C4-2B (cell line): ENCODE measurements around the gene HOXC9.

ENCODE experiments used
- ZFX ChIP-seq: fragments of 450-650 bp; IDR thresholded peaks from 2 replicates; pipeline ENCODE4 v1.6.1; 2017
- TF ChIP-seq, protein P1 (sequence below): fragments of 450-650 bp; conservative IDR thresholded peaks from 2 replicates; pipeline ENCODE4 v1.5.1; 2017; ENCODE audit warnings: mild to moderate bottlenecking

GRCh38 chr12:54011665-54012532 lies 11.9 kb downstream of the HOXC9 start:
- TF ChIP-seq, protein P1, sequence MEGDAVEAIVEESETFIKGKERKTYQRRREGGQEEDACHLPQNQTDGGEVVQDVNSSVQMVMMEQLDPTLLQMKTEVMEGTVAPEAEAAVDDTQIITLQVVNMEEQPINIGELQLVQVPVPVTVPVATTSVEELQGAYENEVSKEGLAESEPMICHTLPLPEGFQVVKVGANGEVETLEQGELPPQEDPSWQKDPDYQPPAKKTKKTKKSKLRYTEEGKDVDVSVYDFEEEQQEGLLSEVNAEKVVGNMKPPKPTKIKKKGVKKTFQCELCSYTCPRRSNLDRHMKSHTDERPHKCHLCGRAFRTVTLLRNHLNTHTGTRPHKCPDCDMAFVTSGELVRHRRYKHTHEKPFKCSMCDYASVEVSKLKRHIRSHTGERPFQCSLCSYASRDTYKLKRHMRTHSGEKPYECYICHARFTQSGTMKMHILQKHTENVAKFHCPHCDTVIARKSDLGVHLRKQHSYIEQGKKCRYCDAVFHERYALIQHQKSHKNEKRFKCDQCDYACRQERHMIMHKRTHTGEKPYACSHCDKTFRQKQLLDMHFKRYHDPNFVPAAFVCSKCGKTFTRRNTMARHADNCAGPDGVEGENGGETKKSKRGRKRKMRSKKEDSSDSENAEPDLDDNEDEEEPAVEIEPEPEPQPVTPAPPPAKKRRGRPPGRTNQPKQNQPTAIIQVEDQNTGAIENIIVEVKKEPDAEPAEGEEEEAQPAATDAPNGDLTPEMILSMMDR: no peak
- TF ChIP-seq ZFX: no peak
